KMS-11 (cell line): Measurements from ENCODE around the gene ACY1.

Experiments used
- H2AFZ ChIP-seq: fragments of 200-600 bp; sonication (generic); 2 replicates; pipeline ENCODE4 v1.6.1; 2016; ENCODE audit warnings: antibody characterized with exemption, mixed run types, low read depth
- H3K27ac ChIP-seq: fragments of 200-600 bp; sonication (generic); 2 replicates; pipeline ENCODE4 v1.6.1; 2016; ENCODE audit warnings: mild to moderate bottlenecking, mixed run types
- H3K27me3 ChIP-seq: fragments of 200-600 bp; sonication (generic); 2 replicates; pipeline ENCODE4 v1.6.1; 2017; ENCODE audit warnings: mild to moderate bottlenecking, low read depth, mixed run types, moderate library complexity; ENCODE audit not compliant: insufficient read depth
- H3K36me3 ChIP-seq: fragments of 200-600 bp; sonication (generic); 2 replicates; pipeline ENCODE4 v1.6.1; 2017; ENCODE audit warnings: mild to moderate bottlenecking, mixed run types; ENCODE audit not compliant: insufficient read depth
- H3K4me1 ChIP-seq: fragments of 200-600 bp; sonication (generic); 2 replicates; pipeline ENCODE4 v1.6.1; 2016; ENCODE audit warnings: mild to moderate bottlenecking, low read depth, mixed run types; ENCODE audit not compliant: poor library complexity, severe bottlenecking
- H3K4me2 ChIP-seq: fragments of 200-600 bp; sonication (generic); 2 replicates; pipeline ENCODE4 v1.7.0; 2016; ENCODE audit warnings: mild to moderate bottlenecking, mixed run types
- H3K4me3 ChIP-seq: fragments of 200-600 bp; sonication (generic); IDR thresholded peaks from 2 replicates; pipeline ENCODE4 v1.6.1; 2017; ENCODE audit warnings: low read depth, low read length, mixed read lengths; ENCODE audit not compliant: insufficient read depth
- H3K79me2 ChIP-seq: fragments of 200-600 bp; sonication (generic); 2 replicates; pipeline ENCODE4 v1.6.1; 2016; ENCODE audit warnings: low read depth, mixed run types; ENCODE audit not compliant: insufficient read depth
- H3K9ac ChIP-seq: fragments of 200-600 bp; sonication (generic); 2 replicates; pipeline ENCODE4 v1.6.1; 2016; ENCODE audit warnings: mild to moderate bottlenecking, mixed run types
- H4K20me1 ChIP-seq: fragments of 200-600 bp; sonication (generic); 2 replicates; pipeline ENCODE4 v1.6.1; 2016; ENCODE audit warnings: mild to moderate bottlenecking, mixed run types; ENCODE audit not compliant: insufficient read depth
- CTCF ChIP-seq: fragments of 200-600 bp; sonication (generic); conservative IDR thresholded peaks from 2 replicates; pipeline ENCODE4 v1.6.1; 2017; ENCODE audit warnings: low read depth, mild to moderate bottlenecking, antibody characterized with exemption, low read length, moderate library complexity, mixed read lengths

The ACY1 gene

GRCh38 chr3:52018319-52019000 is 35.1 kb downstream of the ACY1 start:
- no peak overlapping the region for H3K9ac ChIP-seq
- H3K79me2 ChIP-seq = no peaks in the 10 kb centered on the region
- no peaks in the 10 kb centered on the region for H4K20me1 ChIP-seq
- H3K27me3 ChIP-seq = no peaks in the 10 kb centered on the region
- H3K27ac ChIP-seq = no peak overlapping the region
- no peak overlapping the region for H2AFZ ChIP-seq
- H3K4me1 ChIP-seq = no peaks in the 10 kb centered on the region
- TF ChIP-seq CTCF = no peak
- H3K36me3 ChIP-seq = no peaks in the 10 kb centered on the region
- H3K4me2 ChIP-seq = no peak overlapping the region
- no peak overlapping the region for H3K4me3 ChIP-seq

- no peaks in the 10 kb centered on the region for H4K20me1 ChIP-seq
- TF ChIP-seq CTCF = no peak
- H3K9ac ChIP-seq = no peak overlapping the region
- H3K27me3 ChIP-seq = no peaks in the 10 kb centered on the region
- H3K27ac ChIP-seq = no peak overlapping the region
- no peak overlapping the region for H3K4me3 ChIP-seq
- no peaks in the 10 kb centered on the region for H3K36me3 ChIP-seq
- no peak overlapping the region for H2AFZ ChIP-seq
- no peak overlapping the region for H3K4me2 ChIP-seq
- H3K79me2 ChIP-seq = no peaks in the 10 kb centered on the region
- no peaks in the 10 kb centered on the region for H3K4me1 ChIP-seq
These were observed 36.2 kb downstream of the ACY1 start for GRCh38 chr3:52019352-52020080.

- no peaks in the 10 kb centered on the region for H3K36me3 ChIP-seq
- no peak overlapping the region for H3K27ac ChIP-seq
- no peak overlapping the region for H3K4me3 ChIP-seq
- H4K20me1 ChIP-seq = no peaks in the 10 kb centered on the region
- no peaks in the 10 kb centered on the region for H3K27me3 ChIP-seq
- no peak for TF ChIP-seq CTCF
- H3K4me2 ChIP-seq = no peak overlapping the region
- no peak overlapping the region for H3K9ac ChIP-seq
- H2AFZ ChIP-seq = no peak overlapping the region
- H3K4me1 ChIP-seq = no peaks in the 10 kb centered on the region
- H3K79me2 ChIP-seq = no peaks in the 10 kb centered on the region
These were observed 37.5 kb downstream of the ACY1 start for GRCh38 chr3:52020796-52021195.

- no peaks in the 10 kb centered on the region for H3K79me2 ChIP-seq
These were observed 38.3 kb downstream of the ACY1 start for GRCh38 chr3:52021489-52022268.

More at GRCh38 chr3:52021489-52022268, 38.3 kb downstream of the ACY1 start:
- Histone ChIP-seq H2AFZ (no peak overlapping the region), H3K36me3 (no peaks in the 10 kb centered on the region), H3K4me2 (no peak overlapping the region), H3K27ac (no peak overlapping the region), H3K9ac (no peak overlapping the region), H3K4me3 (no peak overlapping the region), H3K27me3 (no peaks in the 10 kb centered on the region), H3K4me1 (no peaks in the 10 kb centered on the region), H4K20me1 (no peaks in the 10 kb centered on the region)
- no peak for TF ChIP-seq CTCF
